Measurements from ENCODE around the gene MRPS18A. TPM values are rescaled to one million over a fixed set of nuclear protein-coding genes. Genes with fewer than 3 reads are reported as not detected.

MRPS18A gene
- total and polyA plus RNA-seq, 9 of the 15 experiments (the other 6 are each of a cell fraction or from before 2014, with no cell fraction given) = 87.5 to 243 (median 125) TPM

- TF ChIP-seq STAT6 (CRISPR knock-in tag; IDR thresholded peaks at IDR 0.05) (peak; percentile 69; the same call in 1 of the 2 replicates), HOMEZ (CRISPR knock-in tag; IDR thresholded peaks at IDR 0.05) (no peak), KLF16 (IDR thresholded peaks at IDR 0.05) (no peak), HDAC2 (IDR thresholded peaks at IDR 0.05) (0 out of 2 replicates have a peak, but pooled peaks have one; percentile 54), SOX6 (IDR thresholded peaks at IDR 0.05) (0 out of 2 replicates have a peak, but pooled peaks have one; percentile 0), JUND (IDR thresholded peaks at IDR 0.05; ENCODE audit: borderline replicate concordance, low read depth, low read length) (peak; percentile 62), JUND (tag; IDR thresholded peaks at IDR 0.05; ENCODE audit: borderline replicate concordance, low read depth, low read length) (no peak; the same call in 2 of the 3 replicates), ASH1L (IDR thresholded peaks at IDR 0.05; ENCODE audit: borderline replicate concordance, low read depth, partially characterized antibody) (no peak), DLX4 (CRISPR knock-in tag; IDR thresholded peaks at IDR 0.05) (no peak), CREBBP (IDR thresholded peaks at IDR 0.05; ENCODE audit: low read depth, low read length) (no peak), SNRNP70 (optimal IDR thresholded peaks at IDR 0.05; ENCODE audit: low read depth, low read length) (no peak), ZNF655 (CRISPR knock-in tag; IDR thresholded peaks at IDR 0.05) (no peak), E2F1 (CRISPR knock-in tag; IDR thresholded peaks at IDR 0.05) (no peak), SUPT5H (IDR thresholded peaks at IDR 0.05) (peak; percentile 89), ZNF311 (CRISPR knock-in tag; IDR thresholded peaks at IDR 0.05) (no peak), SIN3A (IDR thresholded peaks at IDR 0.05; ENCODE audit: borderline replicate concordance in 2 of 2, control insufficient read depth in 1 of 2, low read depth in 2 of 2, low read length in 2 of 2) (peak; percentile 74 to 82; a peak in 3 of 4 replicates), FOXO4 (CRISPR knock-in tag; IDR thresholded peaks at IDR 0.05) (no peak), RFX1 (IDR thresholded peaks at IDR 0.05) (no peak)
These were observed at the start of gene MRPS18A (continued) for GRCh38 chr6:43687437-43688347.
